Measurements from ENCODE around the gene KIF9. TPM values are rescaled to one million over a fixed set of nuclear protein-coding genes. Genes with fewer than 3 reads are reported as not detected.

The KIF9 gene
- total RNA-seq, 1 donor from 2014 or later: 2.5 TPM

DNA sequence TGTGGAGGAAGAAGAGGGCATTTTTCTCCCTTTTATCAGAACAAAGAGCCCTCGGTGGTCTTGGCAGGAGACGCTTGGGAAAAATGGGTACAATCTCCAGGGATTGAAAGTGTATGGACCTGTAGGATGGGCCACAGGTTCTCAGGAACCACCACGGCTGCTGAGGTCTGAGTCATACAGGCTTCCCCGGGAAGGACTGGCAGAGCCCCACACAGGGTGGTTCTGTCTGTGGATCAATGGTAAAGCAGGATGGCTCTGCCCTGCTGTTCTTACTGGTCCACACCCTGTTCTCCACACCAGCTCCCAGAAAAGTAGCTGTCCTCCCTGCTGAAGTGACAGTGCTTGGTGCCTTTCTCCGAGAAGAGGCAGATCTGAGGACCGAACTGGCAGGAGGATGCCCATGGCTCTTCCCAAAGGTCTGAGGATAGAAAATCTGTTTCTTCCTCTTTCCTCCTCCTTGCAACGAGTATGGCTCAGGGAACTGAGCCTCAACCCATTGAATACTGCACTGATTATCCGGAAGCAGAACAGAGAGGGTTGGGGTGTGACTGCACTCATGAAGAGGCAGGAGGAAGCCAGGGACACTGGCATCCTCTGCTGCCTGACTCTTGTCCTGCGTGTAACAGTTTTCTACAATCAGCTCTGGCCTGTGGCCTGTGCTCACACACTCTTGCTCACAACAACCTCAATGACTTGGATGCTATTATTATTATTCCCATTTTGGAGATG lies 39.0 kb downstream of the KIF9 start:
- no peaks in the 10 kb centered on the region for H3K36me3 Mint-ChIP-seq (ENCODE audit: low read depth)

DNA sequence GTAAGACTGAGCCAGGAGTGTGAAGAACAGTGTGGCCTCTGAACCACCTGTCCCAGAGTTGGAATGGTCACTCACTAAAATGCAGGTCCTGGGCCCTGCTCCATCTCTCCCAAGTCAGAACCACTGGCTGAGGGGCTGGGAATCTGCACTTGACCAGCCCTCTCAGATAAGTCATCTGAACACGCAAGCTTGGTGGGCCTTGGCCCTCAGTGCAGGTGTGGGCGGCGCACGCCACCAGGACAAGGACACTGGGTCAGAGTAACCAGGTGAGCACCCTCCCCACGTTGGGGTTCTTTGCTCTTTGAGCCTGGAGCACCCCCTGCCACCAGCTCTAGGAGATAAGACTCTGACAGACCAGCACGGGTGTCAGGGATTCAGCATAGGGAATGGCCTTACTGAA lies 42.7 kb downstream of the KIF9 start:
- TF ChIP-seq, protein P1, sequence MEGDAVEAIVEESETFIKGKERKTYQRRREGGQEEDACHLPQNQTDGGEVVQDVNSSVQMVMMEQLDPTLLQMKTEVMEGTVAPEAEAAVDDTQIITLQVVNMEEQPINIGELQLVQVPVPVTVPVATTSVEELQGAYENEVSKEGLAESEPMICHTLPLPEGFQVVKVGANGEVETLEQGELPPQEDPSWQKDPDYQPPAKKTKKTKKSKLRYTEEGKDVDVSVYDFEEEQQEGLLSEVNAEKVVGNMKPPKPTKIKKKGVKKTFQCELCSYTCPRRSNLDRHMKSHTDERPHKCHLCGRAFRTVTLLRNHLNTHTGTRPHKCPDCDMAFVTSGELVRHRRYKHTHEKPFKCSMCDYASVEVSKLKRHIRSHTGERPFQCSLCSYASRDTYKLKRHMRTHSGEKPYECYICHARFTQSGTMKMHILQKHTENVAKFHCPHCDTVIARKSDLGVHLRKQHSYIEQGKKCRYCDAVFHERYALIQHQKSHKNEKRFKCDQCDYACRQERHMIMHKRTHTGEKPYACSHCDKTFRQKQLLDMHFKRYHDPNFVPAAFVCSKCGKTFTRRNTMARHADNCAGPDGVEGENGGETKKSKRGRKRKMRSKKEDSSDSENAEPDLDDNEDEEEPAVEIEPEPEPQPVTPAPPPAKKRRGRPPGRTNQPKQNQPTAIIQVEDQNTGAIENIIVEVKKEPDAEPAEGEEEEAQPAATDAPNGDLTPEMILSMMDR (IDR thresholded peaks at IDR 0.05): no peak

More for the DNA sequence above, 39.0 kb downstream of the KIF9 start:
- POLR2A ChIA-PET: no interaction called here
- Mint-ChIP-seq H3K27me3 (no peaks in the 10 kb centered on the region), H3K4me3 (no peak overlapping the region), H3K9me3 (no peaks in the 10 kb centered on the region), H3K27ac (no peak overlapping the region), H3K4me1 (no peaks in the 10 kb centered on the region)
- ATAC-seq (ENCODE audit: low read depth) (no peak), DNase-seq (no peak)
- TF ChIP-seq, protein P1 (IDR thresholded peaks at IDR 0.05): no peak
- intact Hi-C loops (cut with micrococcal nuclease): no loop called here
- CTCF ChIA-PET: no interaction called here

DNA sequence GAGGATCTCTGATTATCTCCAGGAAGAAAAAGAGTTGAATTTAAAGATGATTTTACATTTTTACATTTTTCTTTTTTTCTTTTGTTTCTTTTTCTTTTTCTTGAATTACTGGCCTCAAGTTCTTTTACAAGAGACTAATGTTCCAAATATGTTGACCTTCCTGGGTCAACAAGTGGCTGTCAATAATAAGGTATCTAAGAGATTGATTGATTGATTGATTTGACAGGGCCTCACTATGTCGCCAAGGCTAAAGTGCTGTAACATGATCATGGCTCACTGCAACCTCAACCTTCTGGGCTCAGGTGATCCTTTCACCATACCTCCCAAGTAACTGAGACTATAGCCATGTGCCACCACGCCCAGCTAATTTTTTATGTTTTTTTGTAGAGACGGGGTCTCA lies 44.6 kb downstream of the KIF9 start:
- TF ChIP-seq, protein P1 (IDR thresholded peaks at IDR 0.05): no peak
- no peak overlapping the region for H3K27ac Mint-ChIP-seq
- no peaks in the 10 kb centered on the region for H3K9me3 Mint-ChIP-seq
- no peaks in the 10 kb centered on the region for H3K4me1 Mint-ChIP-seq
- H3K4me3 Mint-ChIP-seq: no peak overlapping the region
- no peak for DNase-seq
- no peaks in the 10 kb centered on the region for H3K36me3 Mint-ChIP-seq (ENCODE audit: low read depth)
- no peaks in the 10 kb centered on the region for H3K27me3 Mint-ChIP-seq
- intact Hi-C loops (cut with micrococcal nuclease): no loop called here
- POLR2A ChIA-PET: no interaction called here
- ATAC-seq (ENCODE audit: low read depth): no peak
- CTCF ChIA-PET: no interaction called here

More for the DNA sequence above, 42.7 kb downstream of the KIF9 start:
- Mint-ChIP-seq H3K36me3 (ENCODE audit: low read depth) (no peaks in the 10 kb centered on the region), H3K27ac (no peak overlapping the region), H3K9me3 (no peaks in the 10 kb centered on the region), H3K27me3 (no peaks in the 10 kb centered on the region), H3K4me1 (no peaks in the 10 kb centered on the region), H3K4me3 (no peak overlapping the region)
- ATAC-seq (ENCODE audit: low read depth): no peak
- POLR2A ChIA-PET: no interaction called here
- no peak for DNase-seq
- intact Hi-C loops (cut with micrococcal nuclease): no loop called here
- CTCF ChIA-PET: no interaction called here

DNA sequence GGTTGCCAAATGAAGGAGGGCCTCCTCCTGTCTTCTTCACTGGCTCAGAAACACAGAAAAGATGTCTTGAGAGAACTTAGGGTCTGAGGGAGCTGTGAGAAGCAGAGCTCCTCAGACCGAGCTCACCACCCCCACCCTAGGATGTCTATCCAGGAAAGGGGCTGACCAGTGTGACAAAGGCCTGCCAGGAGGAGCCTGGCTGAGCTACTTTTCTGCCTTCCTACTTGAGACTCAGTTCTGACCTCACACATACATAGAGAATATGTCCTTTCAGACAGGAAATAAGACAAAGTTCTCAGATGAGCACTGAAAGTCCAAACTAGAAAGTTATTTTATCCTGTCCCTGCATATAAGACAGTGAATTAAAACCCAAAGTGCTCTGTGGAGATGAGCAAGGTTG lies 54.5 kb downstream of the KIF9 start:
- peaks cover 40% of the 10 kb centered on the region for H3K4me1 Mint-ChIP-seq
- no peak for ATAC-seq (ENCODE audit: low read depth)
- no peaks in the 10 kb centered on the region for H3K36me3 Mint-ChIP-seq (ENCODE audit: low read depth)
- peak overlapping the region; percentile 54 for H3K4me3 Mint-ChIP-seq
- CTCF ChIA-PET: interaction anchor here (1.4 kb wide), 1 partner anchor 64 kb away, joined by 5 read pairs; the partner anchor contains the start of gene SETD2
- intact Hi-C loops (cut with micrococcal nuclease): loop anchor here (5.0 kb wide), 1 partner anchor 66 kb away; the partner anchor contains the start of gene SETD2
- H3K27ac Mint-ChIP-seq: no peak overlapping the region
- POLR2A ChIA-PET: no interaction called here
- DNase-seq: no peak
- TF ChIP-seq, protein P1 (IDR thresholded peaks at IDR 0.05): no peak
- H3K9me3 Mint-ChIP-seq: no peaks in the 10 kb centered on the region
- no peaks in the 10 kb centered on the region for H3K27me3 Mint-ChIP-seq

DNA sequence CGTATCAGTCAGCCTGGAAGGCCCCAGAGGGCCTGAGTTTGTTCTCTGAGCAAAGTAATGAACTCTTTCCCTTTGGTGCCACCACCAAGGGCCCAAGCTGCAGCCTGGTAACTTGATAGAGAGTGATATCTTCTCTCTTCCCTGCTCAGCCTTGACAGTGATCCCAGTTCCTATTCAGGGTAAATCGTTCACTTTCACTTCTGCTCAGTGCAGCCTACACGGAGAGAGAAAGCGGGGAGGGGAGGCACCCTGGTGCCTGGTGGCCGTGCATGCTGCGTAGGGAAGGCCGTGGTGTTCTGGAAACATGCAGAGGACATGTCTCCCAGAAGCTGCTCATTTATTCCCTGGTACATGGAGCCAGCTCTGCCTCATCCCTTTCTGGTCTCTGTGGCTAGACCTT lies 54.9 kb downstream of the KIF9 start:
- DNase-seq: no peak
- intact Hi-C loops (cut with micrococcal nuclease): loop anchor here (5.0 kb wide), 1 partner anchor 65 kb away; the partner anchor contains the start of gene SETD2
- peak overlapping the region; percentile 42 for H3K27ac Mint-ChIP-seq

More for the DNA sequence above, 54.9 kb downstream of the KIF9 start:
- H3K27me3 Mint-ChIP-seq: no peaks in the 10 kb centered on the region
- TF ChIP-seq, protein P1 (IDR thresholded peaks at IDR 0.05): no peak
- no peaks in the 10 kb centered on the region for H3K9me3 Mint-ChIP-seq
- ChIA-PET CTCF (interaction anchor here (1.4 kb wide), 1 partner anchor 63 kb away, joined by 5 read pairs; the partner anchor contains the start of gene SETD2), POLR2A (no interaction called here)
- no peaks in the 10 kb centered on the region for H3K36me3 Mint-ChIP-seq (ENCODE audit: low read depth)
- peak overlapping the region; percentile 54 for H3K4me3 Mint-ChIP-seq
- peaks cover 40% of the 10 kb centered on the region for H3K4me1 Mint-ChIP-seq
- peak; percentile 86 for ATAC-seq (ENCODE audit: low read depth)
